HFF-Myc (cell line): Measurements from ENCODE around the gene ROBO1.

ENCODE experiments used
- DNase-seq: peaks from one replicate; pipeline ENCODE4 v3.0.0-alpha.2; 2011; ENCODE audit warnings: low read depth; ENCODE audit errors: extremely low read depth
- H3K4me3 ChIP-seq: replicated peaks from 2 replicates; pipeline ENCODE4 v1.5.1; 2011; ENCODE audit warnings: low read depth, mild to moderate bottlenecking, control low read depth, low read length
- TF ChIP-seq, protein P1 (sequence below): IDR thresholded peaks from 2 replicates; pipeline ENCODE4 v1.5.1; 2012; ENCODE audit warnings: mild to moderate bottlenecking, low read depth, low read length, control low read depth; ENCODE audit errors: missing control alignments

Gene ROBO1

DNA sequence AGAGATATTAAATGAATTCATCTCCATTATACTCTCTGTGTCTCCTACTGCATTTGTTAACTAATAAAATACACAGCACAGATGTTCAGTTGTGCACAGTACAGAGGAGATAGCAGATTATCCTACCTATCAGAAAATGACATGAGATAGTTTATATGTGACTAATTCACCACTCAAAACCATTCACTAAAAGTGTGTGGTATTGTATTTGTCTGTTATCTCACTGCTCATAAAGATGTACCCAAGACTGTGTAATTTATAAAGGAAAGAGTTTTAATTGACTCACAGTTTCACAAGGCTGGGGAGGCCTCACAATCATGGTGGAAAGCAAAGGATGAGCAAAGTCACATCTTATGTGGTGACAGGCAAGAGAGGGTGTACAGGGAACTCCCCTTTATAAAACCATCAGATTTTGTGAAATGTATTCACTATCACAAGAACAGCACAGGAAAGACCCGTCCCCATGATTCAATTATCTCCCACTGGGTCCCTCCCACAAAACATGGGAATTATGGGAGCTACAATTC lies 936.3 kb downstream of the ROBO1 start:
- TF ChIP-seq, protein P1, sequence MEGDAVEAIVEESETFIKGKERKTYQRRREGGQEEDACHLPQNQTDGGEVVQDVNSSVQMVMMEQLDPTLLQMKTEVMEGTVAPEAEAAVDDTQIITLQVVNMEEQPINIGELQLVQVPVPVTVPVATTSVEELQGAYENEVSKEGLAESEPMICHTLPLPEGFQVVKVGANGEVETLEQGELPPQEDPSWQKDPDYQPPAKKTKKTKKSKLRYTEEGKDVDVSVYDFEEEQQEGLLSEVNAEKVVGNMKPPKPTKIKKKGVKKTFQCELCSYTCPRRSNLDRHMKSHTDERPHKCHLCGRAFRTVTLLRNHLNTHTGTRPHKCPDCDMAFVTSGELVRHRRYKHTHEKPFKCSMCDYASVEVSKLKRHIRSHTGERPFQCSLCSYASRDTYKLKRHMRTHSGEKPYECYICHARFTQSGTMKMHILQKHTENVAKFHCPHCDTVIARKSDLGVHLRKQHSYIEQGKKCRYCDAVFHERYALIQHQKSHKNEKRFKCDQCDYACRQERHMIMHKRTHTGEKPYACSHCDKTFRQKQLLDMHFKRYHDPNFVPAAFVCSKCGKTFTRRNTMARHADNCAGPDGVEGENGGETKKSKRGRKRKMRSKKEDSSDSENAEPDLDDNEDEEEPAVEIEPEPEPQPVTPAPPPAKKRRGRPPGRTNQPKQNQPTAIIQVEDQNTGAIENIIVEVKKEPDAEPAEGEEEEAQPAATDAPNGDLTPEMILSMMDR, result no peak
- no peak for DNase-seq

GRCh38 chr3:78830470-78830869 lies 937.3 kb downstream of the ROBO1 start:
- H3K4me3 ChIP-seq, result no peak overlapping the region
- TF ChIP-seq, protein P1, result no peak
- DNase-seq, result no peak

More for the DNA sequence above, 936.3 kb downstream of the ROBO1 start:
- H3K4me3 ChIP-seq, result no peak overlapping the region

DNA sequence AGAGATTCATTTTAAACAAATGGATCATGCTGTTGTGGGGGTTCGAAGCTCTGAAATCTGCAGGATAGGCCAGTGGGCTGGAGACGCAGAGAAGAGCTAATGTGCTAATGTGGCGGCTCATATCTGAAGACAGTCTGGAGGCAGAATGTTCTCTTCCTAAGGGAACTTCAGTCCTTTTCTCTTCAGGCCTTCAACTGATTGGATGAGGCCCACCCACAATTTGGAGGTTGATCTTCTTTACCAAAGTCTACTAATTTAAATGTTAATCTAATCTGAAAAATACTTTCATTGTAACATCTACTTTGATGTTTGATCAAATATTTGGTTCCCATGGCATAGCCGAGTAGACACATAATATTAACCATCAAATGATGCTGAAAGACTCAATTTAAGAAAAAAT lies 940.2 kb downstream of the ROBO1 start:
- DNase-seq, result no peak
- TF ChIP-seq, protein P1, result no peak
- H3K4me3 ChIP-seq, result no peak overlapping the region

DNA sequence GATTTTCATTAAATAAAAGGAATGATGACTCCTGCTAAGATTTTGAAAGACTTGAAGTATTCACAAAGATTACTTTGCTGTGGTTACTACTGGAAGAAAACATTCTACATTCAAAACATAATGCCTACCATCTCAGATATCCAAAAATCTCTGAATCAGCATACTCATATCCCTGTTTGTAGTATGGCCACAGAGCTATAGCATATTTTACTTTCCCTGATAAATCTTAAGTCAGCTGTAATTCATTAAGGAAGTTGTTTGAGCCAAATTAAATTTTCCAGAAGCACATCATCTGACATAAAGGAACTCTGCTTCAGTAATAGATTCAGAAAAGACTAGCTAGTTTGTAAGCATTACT lies 942.0 kb downstream of the ROBO1 start:
- no peak overlapping the region for H3K4me3 ChIP-seq
- TF ChIP-seq, protein P1, result no peak
- no peak for DNase-seq

DNA sequence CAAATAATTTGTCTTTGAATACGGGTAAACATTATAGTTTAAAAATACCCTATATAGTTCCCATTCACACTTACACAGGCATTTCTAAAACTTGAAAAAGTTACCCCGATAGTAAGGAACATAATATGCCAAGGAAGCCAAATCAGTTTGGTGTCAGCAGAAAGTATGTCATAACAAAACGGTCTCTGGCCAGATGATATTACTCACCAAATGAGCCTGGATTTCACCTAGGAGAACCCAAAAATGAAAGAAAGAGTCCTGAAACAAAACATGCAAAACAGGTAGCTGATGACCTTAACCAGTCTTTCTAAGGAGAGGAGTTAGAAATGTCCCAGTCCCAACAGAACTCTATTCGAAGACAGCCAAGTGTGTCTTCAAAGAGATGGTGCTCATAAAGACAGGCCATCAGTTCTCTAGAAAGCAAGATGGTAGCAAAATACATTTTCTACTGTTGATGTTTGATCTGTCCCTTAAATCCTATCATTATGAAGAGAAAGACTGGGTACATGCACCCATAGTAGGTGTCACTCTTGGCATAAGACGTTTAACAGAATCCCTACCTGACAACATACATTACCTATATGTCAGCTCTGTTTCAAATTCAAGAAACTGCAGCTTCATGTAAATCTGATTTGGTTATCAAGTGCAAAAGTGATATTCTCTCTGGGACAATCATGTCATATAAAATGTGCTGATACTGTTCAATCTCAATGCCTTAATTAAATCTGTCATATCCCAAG lies 942.5 kb downstream of the ROBO1 start:
- DNase-seq, result no peak
- TF ChIP-seq, protein P1, result no peak
- H3K4me3 ChIP-seq, result no peak overlapping the region

- TF ChIP-seq, protein P1, result no peak
- DNase-seq, result no peak
- no peak overlapping the region for H3K4me3 ChIP-seq
Measured at GRCh38 chr3:78823859-78824258, 943.9 kb downstream of the ROBO1 start.
